NCI-H69 (cell line): ENCODE data around the gene COL4A1.

ENCODE experiments used
- DNase-seq: peaks from one replicate; lab custom pipeline; 2025; lab: John Stamatoyannopoulos, UW

Gene COL4A1

GRCh38 chr13:110109910-110110309, 197.0 kb downstream of the COL4A1 start:
- DNase-seq, result no peak

- DNase-seq, result no peak
These were observed 197.7 kb downstream of the COL4A1 start for GRCh38 chr13:110109140-110109783.

- DNase-seq, result peak; percentile 14
These were observed 198.4 kb downstream of the COL4A1 start for GRCh38 chr13:110108348-110109139.

- DNase-seq, result no peak
These were observed 199.2 kb downstream of the COL4A1 start for GRCh38 chr13:110107568-110108347.

GRCh38 chr13:110106726-110107125, 200.2 kb downstream of the COL4A1 start:
- no peak for DNase-seq

- DNase-seq, result no peak
These were observed 201.8 kb downstream of the COL4A1 start for GRCh38 chr13:110105136-110105535.

- no peak for DNase-seq
These were observed 203.4 kb downstream of the COL4A1 start for GRCh38 chr13:110103534-110103933.

GRCh38 chr13:110103026-110103425, 203.9 kb downstream of the COL4A1 start:
- no peak for DNase-seq

GRCh38 chr13:110102053-110102452, 204.9 kb downstream of the COL4A1 start:
- DNase-seq, result no peak

GRCh38 chr13:110099922-110100321, 207.0 kb downstream of the COL4A1 start:
- no peak for DNase-seq
